T-helper 22 cell (primary cell): ENCODE results near the gene WDR27.

Source experiments
- DNase-seq: peaks from one replicate; pipeline ENCODE4 v3.0.0-alpha.2; 2020; ENCODE audit warnings: low read depth

WDR27 gene

DNA sequence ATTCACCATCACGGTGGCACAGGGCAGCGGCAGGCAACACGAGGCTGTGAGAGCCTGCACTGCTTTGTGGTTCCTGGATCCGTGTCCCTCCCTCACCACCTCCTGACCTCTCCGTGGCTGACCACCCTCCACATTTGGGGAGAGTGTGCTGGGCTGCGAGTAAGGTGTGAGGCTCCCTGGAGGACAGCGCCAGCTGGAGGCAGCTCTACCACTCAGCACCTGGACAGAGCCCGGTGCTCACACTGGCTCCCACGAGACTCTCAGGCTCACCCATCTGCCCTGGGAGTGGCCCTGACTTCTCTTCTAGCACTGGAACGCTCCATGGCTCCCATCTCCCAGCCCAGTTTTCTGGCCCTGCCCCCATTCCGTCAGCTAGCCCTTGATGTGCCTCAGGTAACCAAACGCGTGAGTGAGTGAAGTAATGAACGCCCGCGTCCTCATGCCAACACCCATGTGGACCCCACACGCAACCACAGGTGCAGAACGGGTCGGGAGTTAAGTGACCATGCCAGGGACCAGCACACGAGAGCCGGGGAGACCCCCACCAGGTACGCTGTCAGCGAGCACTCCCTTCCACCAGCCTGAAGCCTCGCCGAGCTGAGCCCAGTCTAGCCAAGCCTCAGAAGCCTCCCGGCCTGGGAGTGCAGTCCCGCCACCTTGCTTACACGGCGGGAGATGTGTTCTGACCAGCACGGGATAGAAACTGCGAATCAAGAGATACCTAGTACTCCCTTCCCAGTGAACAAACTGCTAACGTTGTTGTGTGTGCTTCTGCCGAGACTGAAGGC is 137.2 kb downstream of the WDR27 start:
- no peak for DNase-seq

DNA sequence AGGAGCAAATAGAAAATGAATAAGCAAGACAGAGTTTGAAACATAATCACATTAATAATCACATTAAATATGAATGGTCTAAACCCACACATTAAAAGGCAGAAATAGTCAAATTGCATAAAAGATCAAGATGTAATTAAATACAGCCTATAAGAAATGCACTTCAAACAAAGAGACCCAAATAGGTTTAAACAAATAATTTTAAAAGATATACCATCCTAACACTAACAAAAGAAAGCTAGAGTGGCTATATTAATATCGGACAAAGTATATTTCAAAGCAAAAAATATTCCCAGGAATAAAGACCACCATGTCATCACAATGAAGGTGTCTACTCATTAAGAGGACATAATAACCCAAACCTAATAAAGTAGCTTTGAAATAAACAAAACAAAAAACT is 140.2 kb downstream of the WDR27 start:
- DNase-seq = no peak

DNA sequence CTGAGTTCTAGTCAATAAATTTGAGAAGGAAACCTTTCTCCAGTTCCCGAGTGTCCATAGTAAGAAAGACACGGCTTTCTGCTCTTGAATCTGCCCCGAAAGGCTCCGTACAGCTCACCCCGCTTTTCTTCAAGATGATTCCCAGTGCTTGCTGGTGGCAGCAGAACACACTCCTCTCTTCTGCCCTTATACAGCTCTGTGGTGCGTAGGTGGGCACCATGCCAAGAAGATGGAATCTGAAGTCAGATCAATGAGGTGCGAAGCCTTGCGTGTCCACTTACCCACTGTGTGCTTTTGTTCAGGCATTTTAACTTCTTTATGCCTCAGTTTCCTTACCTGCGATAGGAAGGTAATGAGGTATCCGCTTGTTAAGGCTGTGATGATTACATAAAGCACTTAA is 142.2 kb downstream of the WDR27 start:
- DNase-seq = no peak

DNA sequence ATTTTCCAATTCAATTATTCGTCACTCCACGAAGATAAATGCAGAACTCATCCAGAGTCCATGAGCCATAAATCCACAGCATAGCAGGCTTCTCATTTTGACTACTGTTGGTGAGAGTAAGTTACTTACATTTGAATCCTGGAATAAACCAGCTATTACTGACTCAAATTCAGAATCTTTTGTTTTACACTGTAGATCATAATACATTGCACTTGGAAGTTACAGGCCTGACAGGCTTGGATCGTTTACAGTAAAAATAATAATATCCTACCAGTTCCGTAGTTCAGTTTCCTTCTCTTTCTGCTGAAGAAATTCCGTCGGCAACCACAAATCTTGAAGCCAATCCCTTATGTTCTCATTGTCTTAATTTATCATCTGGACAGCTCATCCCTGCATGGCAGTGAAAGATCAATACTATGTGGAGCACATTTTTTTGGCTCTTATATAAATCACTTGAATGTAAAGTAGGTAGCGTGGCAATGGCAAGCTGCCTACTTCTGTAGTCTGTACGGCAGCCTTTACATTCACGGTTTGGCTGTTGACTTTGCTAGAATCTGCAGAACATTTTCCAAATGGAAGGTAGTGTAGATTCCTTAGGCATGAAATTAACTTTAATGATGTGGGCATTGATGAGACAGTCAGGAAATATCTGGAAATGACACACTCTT is 142.9 kb downstream of the WDR27 start:
- DNase-seq = no peak

DNA sequence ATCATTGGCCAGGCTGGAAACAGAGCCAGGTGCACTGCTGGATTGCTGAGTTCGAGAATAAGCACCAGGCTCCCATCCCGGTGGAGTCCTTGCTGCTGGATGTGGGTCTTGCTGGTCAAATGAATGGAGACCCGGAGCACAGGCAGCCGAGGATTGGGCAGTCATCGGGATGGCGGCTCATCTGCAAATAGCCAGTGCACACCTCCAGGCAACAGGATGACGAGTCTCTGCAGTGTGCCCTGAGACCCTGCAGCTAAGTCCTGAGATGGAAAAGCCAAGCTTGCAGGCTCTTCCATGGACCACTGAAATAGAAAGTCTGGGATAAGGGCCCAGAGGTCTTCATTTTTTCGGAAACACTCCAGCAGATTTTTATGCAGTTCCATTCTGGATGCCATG is 143.5 kb downstream of the WDR27 start:
- no peak for DNase-seq

DNA sequence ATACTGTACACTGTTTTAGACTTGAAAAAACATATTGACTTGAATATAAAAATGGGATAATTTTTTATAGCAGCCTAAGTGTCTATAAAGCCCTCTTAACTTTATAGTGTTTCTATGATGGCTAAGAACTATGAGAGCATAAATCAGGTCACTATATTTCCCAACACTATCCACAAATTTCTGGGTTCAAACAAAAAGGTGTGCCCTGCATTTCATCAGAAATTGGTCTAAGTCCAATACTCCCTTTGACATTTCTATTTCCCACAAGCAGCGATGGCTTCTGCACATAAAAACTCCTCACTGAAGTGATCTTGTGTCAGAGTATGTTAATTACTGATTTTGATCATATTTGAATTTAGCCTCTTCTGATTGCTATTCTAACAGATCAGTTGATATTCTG is 143.9 kb downstream of the WDR27 start:
- no peak for DNase-seq

DNA sequence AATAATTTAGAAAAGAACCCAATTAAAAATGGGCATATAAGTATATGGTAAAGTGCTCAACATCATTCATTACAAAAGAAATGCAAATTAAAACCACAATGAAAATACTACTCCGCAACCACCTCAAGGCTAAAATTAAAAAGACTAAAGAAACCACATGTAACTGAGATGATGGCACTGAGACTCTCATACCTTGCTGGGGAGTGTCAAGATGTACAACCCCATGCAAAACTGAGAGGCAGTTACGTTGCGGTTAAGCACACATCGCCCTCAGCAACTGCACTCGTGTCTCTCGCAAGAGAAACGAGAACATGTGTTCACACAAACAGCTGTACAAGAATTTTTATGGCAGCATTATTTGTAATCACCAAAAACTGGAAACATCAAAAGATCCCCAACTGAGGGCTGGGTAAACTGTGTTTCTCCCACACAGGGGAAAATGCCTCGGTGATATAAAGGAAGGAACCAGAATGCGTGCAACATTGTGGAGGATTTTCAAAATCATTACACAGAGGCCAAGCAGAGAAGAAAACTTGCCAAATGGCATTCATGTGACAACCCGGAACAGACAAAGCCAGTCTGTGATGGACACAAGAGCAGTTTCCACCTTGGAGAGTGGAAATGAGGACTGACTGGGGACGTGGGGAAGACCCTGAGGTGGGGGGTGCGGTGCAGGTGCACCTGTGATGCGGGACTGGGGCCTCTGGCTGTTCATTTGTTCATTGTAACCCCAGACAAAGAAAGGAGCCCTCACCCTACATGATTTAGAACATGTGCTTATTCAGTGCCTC is 144.9 kb downstream of the WDR27 start:
- DNase-seq = peak; percentile 7

DNA sequence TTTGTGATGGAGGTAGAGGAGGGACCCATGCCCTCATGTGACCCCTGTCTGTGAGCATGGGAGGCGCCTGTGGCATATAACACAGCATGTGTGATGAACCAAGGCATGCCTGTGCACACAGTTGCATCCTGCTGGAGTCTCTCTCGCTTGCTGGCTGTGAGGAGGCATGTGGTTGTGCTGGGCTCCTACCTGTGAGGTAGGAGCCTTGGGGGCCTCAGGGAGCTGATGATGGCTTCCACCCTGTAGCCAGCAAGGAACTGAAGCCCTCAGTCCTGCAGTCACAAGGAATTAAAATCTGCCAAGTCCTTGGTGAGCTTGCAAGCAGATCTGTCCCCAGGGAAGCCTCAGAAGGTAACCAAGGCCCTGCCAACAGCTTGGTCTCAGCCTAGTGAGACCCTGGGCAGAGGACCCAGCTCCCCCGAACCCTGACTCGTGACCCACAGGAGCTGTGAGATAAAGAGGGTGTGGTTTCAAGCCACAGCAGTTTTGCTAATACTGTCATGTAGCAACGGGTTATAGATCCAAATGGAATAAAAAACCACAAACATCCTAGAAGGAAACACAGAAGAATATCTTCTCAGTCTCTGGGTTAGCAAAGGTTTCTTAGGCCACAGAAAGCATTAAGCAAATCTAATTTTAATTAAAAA is 145.7 kb downstream of the WDR27 start:
- DNase-seq = no peak

DNA sequence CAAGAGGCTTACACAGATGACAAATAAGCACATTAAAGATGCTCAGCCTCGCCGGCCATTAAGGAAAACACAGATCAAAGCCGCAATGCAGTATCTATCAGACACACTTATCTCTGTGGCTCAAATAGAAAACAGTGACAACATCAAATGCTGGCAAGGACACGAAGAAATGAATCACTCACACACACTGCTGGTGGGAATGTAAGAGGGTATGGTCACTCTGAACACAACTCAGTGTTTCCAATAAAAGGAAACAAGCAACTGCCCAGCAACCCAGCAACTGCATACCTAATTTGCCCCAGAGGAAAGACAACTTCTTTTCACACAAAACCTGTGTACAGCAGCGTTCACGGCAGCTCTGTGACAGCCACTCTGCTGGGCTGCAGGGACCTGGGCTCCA is 155.8 kb downstream of the WDR27 start:
- DNase-seq = no peak

DNA sequence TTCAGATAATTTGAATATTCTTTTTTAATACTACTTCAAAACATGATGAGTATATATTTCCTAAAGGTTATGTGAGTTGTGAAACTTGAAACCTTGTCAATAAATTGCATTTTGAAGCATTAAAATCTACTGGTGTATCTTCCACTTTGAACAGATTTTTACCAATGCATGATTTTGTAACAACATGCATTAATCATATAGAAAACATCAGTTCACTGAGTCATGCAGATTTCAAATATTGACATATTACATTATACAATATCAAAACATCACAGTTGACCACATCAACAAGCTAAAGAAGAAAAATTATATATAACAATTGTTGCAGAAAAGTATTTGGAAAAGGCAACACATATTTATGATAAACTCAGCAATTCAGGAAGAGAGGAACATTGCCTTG is 158.1 kb downstream of the WDR27 start:
- DNase-seq = no peak

DNA sequence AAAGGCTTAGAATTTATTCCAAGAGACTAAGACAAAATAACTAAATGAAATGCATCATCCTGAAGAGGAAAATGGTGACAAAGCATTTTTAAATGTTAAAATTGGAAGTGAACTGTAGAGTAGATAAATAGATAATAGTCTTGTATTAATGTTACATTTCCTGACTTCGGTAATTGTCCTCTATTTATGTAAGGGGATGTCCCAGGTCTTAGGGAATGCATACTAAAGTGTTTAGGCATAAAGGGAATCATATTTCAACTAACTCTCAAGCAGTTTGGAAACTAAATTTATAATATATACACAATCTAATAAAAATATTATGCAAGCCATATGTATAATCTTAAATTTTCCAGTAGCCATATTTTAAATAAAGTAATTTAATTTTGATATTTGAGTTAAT is 159.3 kb downstream of the WDR27 start:
- no peak for DNase-seq

DNA sequence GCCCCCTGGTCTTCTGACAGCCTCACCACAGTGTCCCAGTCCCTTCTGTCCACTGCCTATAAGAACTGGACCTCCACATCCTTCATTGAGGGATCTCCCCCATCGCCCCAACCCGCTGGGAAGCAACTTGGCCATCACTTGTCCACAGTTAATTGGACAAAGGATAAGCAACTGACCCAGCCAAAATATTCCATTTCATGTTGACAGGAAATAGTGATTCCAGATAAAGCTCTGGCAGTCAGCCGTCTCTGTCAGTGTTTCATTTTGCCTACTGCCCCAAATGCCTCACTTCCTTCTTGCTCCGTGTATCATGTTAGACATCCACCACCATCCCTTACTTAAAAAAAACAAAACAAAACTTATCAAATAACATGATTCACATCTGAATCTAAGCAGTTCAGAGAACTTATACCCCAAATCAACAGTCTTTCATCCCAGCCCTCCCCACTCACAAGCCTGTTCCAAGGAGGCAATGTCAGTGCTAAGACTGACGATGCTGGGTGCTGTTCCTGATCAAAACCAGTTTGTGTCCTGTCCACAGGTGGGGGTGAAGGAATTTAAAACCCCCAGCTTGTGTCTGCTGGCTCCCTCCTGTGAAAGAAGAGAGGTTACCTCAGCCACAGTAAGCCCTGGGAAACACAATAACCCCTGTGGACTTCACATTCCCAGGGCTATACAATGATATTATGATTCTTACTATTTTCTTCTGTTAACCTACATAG is 162.5 kb downstream of the WDR27 start:
- no peak for DNase-seq

DNA sequence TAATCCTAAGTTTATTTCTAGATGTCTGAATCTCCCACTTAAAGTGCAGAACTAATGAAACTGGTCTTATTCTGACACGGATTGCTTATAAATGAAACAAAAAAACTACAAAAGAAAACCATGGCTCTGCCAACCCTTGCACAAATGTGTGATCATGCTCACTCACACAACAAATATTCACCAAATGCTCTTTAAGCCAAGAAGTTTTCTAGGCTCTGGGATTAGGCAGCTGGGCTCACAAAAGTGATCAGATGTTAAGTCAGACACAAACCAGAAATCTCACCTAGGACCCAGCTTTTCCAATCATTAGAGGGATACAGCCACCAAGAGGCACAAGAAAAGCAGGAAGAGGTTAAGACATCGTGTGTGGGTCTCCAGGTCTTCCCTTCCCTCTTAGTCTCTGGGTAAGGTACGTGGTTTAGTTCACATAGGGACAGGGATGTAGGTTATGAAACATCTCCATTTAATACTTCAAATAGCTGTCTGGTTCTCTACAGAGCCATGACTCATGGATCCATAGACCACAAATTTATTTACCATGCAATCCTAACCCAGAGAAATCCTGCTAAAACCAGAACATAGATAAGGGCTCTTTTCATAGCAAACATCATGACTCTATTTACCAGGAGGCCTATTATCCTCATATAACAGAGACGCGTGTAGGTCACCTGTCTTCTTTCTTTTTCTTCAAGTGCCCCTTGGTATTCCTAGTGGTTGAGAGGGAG is 165.2 kb downstream of the WDR27 start:
- no peak for DNase-seq

DNA sequence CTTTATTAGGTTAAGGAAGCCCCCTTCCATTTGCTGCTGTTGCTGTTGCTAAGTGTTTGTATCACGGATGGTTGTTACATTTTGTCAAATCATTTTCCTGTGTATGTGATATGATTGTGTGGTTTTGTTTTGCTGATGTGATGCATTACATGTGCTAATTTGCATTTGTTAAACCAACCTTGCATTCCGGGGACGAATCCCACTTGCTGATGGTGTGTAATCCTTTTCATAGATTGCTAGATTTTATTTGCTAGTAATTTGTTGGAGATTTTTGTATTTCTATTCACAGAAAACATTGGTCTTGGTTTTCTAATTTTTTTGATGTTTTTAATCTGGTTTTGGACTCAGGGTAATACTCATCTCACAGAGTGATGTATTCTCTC is 167.8 kb downstream of the WDR27 start:
- DNase-seq = no peak

DNA sequence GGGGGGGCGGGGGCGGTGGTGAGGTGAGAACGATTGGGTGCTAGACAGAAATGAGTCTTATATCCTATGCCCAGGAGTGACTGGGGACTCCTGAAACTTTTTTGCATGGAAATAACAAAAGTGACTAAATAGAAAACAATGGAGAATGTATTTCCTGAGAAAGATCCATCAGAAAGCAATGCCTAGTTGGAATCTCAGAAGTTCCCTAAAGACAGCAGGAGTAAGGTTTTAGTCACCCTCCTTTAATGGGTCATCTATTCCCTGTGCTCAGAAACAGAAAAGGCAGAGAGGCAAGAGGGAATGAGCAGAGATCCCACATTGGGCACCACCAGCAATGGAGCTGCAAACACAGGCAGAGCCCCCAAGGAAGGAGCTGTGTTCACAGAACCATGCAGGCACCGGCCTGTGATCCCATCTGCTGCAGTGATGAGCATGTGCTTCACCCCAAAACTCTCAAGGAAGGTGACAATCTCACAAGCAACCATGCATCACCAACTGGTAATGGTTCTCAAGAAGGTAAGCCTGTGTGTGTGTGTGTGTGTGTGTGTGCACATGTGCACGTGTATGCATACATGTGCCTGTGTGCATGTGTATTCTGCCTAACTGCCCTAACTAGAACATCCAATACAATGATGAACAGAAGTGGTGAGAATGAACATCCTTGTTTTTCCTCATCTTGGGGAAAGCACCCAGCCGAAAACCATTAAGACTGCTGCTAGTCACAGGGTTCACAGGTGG is 168.4 kb downstream of the WDR27 start:
- DNase-seq = no peak

DNA sequence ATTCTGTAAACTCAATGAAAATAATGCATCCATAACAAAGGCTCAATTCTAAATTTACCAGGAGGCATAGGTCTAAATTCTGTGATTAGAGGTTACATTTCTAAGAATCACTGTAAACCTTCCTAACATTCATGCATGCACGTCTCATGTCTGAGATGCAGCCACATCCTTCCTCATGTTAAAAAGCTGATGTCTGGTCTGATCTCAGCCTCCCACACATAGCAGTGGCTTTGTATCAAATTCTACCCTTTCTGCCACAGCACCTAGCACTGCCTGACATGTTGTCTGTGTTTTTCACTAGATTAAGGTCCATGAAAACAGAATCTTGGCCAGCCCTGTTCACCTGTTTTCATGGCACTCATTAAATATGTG is 171.1 kb downstream of the WDR27 start:
- no peak for DNase-seq

DNA sequence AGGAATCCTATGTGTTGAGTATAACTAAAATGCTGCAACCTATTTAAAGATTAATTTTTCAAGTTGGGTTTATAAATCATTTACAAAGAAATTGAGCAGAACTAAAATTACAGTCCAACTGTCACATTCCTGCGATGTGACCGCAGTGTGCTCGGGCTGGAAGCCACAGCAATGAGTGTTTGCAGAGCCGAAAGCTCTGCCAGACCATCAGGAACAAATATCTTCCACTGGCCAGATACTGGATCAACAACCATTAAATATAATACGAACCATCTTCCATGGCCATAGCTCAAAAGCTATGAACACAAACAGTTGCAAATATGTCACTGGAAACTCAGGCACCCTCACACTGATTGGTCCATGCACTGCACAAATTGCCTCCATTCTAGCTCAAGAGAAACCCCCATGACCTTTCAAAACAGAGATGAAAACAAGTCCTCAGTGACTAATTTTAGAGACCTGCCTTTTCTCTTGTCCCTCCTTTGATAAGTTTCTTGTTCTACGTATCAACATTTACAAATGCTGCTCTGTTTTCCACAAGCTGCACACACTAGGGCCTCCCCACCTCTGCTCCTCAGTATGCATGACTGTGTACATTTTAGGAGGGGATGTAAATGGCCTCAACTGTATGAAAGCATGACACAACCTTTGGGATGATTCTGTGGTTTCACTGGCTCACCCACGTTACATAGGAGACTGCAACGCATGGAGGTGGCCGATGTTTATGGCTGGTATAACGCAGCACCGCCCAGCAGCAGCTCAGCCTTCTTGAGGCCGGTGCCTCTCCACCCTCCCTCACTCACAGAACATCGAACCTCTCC is 171.7 kb downstream of the WDR27 start:
- DNase-seq = no peak

DNA sequence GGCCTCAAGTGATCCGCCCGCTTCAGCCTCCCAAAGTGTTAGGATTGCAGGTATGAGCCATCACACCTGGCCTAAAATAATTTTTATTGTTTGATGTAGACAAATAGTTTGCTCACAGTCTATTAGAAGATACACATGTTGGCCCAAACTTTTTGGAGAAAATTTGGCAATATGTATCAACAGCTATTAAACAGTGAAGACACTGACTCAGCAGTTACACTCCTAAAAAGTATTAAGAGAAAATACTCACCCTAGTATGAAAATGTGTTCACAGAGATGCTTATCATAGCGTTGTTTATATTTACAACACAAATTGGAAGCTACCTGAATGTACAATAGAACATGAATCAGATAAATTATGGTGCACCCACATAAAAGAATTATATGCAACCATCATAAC is 173.1 kb downstream of the WDR27 start:
- DNase-seq = no peak

DNA sequence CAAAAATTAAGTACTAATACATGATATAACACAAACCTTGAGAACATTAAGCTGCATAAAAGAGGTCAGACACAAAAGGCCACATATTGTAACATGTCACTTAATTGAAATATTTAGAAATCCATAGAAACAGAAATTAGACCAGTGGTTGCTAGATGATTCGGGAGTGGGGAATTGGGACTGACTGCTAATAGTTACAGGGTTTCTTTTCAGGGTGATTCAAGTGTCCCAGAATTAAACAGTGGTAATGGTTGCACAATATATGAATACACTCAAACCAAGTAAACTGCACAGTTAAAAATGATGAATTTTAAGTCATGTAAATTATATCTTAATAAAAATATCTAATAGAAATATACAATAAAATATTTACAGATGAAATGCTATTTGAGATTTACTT is 174.5 kb downstream of the WDR27 start:
- DNase-seq = no peak

DNA sequence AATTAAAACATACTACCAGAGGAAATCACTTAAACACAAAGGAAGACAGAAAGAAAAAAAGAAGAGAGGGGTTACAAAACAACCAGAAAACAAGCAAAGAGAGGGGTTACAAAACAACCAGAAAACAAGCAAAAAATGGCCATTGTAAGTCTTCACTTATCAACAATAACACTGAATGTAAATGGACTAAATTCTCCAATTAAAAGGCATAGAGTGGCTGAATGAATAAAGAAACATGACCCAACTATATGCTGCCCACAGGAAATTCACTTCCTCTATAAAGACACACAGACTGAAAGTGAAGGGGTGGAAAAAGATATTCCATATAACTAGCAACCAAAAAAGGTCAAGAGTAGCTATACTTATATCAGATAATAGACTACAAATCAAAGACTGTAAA is 180.0 kb downstream of the WDR27 start:
- no peak for DNase-seq
